GM18858 (cell line): Measurements from ENCODE around the gene CXCL17.

ENCODE experiments used
- ATAC-seq: cut with Tn5 transposase; IDR thresholded peaks from one replicate; pipeline ENCODE4 v1.9.1; 2021; ENCODE audit not compliant: unreplicated experiment

CXCL17 gene

GRCh38 chr19:42401365-42402303 is 41.1 kb downstream of the CXCL17 start:
- ATAC-seq: no peak

GRCh38 chr19:42400404-42400803 is 42.3 kb downstream of the CXCL17 start:
- no peak for ATAC-seq

- ATAC-seq: no peak
Measured at GRCh38 chr19:42397263-42398166, 45.2 kb downstream of the CXCL17 start.

GRCh38 chr19:42396381-42397262 is 46.1 kb downstream of the CXCL17 start:
- ATAC-seq: peak; percentile 87

GRCh38 chr19:42394751-42395150 is 48.0 kb downstream of the CXCL17 start:
- no peak for ATAC-seq

- ATAC-seq: no peak
Measured at GRCh38 chr19:42392165-42392564, 50.6 kb downstream of the CXCL17 start.

GRCh38 chr19:42389899-42390298 is 52.8 kb downstream of the CXCL17 start, which contains the start of gene CNFN:
Gene CNFN (minus strand): TSS chr19:42390297. CDS start chr19:42389037, 1,260 bp downstream.
- ATAC-seq: no peak

- no peak for ATAC-seq
Measured at GRCh38 chr19:42388851-42389489, 53.8 kb downstream of the CXCL17 start.

- no peak for ATAC-seq
Measured at GRCh38 chr19:42386974-42387707, 55.6 kb downstream of the CXCL17 start.

- ATAC-seq: no peak
Measured at GRCh38 chr19:42380155-42380554, 62.6 kb downstream of the CXCL17 start.
